Measurements from ENCODE around the gene BAHCC1.

BAHCC1 gene

DNA sequence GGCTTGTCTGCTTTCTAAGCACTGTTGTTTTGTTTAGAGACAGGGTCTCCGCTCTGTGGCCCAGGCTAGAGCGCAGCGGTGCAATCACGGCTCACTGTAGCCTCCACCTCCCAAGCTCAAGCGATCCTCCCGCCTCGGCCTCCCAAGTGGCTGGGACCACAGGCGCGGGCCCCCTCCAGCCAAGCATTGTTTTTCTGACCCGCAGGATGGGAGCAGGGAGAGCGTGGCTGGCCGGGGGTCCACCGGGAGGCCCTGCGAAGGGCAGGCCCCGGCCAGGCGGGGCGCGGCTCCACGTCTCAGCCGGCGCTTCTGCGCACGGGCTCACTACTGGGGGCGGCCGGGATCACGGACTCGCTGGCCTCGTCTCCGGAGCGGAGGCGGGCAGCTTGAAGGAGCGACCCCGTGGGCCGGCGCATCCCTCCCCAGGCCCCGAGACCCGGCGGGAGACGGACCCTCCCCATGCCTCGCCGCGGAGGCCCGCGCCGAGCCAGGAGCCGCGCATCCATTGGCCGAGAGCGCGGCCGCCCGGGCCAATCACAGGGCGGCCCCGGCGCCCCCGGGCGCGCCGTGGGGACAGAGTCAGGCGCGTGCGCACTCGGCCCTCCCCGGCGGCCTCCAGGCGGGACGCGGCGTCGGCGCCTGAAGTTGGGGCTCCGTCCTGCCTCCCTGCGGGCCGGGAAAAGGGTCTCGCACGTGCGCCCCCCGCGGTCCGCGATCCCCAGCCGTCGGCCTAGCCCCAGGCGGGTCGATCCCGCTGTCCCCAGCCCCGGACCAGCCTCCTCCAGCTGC, 92.4 kb downstream of the BAHCC1 start (continued):
- TF ChIP-seq ZNF133 (tag by site-specific recombination; IDR thresholded peaks at IDR 0.05) (no peak), SCRT2 (tag by site-specific recombination; IDR thresholded peaks at IDR 0.05) (peak; percentile 35; the same call in 1 of the 2 replicates), ZBTB1 (tag by site-specific recombination; IDR thresholded peaks at IDR 0.05) (peak; percentile 15; the same call in 1 of the 2 replicates), HOXA7 (CRISPR knock-in tag; IDR thresholded peaks at IDR 0.05; ENCODE audit: borderline replicate concordance) (no peak), ZBTB7A (tag by site-specific recombination; IDR thresholded peaks at IDR 0.05; ENCODE audit: low read depth) (no peak; the same call in 1 of the 2 replicates), ZNF114 (tag by site-specific recombination; IDR thresholded peaks at IDR 0.05) (no peak), ZNF555 (tag by site-specific recombination; conservative IDR thresholded peaks at IDR 0.05) (no peak), ZSCAN5A (tag by site-specific recombination; IDR thresholded peaks at IDR 0.05) (peak; percentile 65; the same call in 1 of the 2 replicates), ZNF626 (tag by site-specific recombination; IDR thresholded peaks at IDR 0.05) (no peak), ZNF600 (tag by site-specific recombination; IDR thresholded peaks at IDR 0.05) (peak; percentile 54; the same call in 1 of the 2 replicates), ZNF692 (tag by site-specific recombination; IDR thresholded peaks at IDR 0.05) (0 out of 2 replicates have a peak, but pooled peaks have one; percentile 69), SP3 (tag by site-specific recombination; IDR thresholded peaks at IDR 0.05) (peak; percentile 6; the same call in 1 of the 2 replicates), SETDB1 (IDR thresholded peaks at IDR 0.05; ENCODE audit: insufficient read length, low read length) (no peak), ZNF138 (tag by site-specific recombination; IDR thresholded peaks at IDR 0.05; ENCODE audit: borderline replicate concordance) (no peak), BCL6B (tag by site-specific recombination; IDR thresholded peaks at IDR 0.05) (no peak), ZSCAN30 (tag by site-specific recombination; IDR thresholded peaks at IDR 0.05) (0 out of 2 replicates have a peak, but pooled peaks have one; percentile 44), ZNF548 (tag by site-specific recombination; IDR thresholded peaks at IDR 0.05) (no peak), ZBTB20 (tag by site-specific recombination; IDR thresholded peaks at IDR 0.05) (peak; percentile 81; the same call in 1 of the 2 replicates), ZBTB17 (tag by site-specific recombination; IDR thresholded peaks at IDR 0.05) (no peak), ZNF621 (tag by site-specific recombination; IDR thresholded peaks at IDR 0.05) (no peak), ZNF2 (tag by site-specific recombination; IDR thresholded peaks at IDR 0.05) (peak; percentile 79), KLF10 (tag by site-specific recombination; IDR thresholded peaks at IDR 0.05) (no peak; the same call in 1 of the 2 replicates), YY1 (tag by site-specific recombination; IDR thresholded peaks at IDR 0.05) (no peak), HOXC10 (CRISPR knock-in tag; IDR thresholded peaks at IDR 0.05) (0 out of 2 replicates have a peak, but pooled peaks have one; percentile 75), IKZF3 (tag by site-specific recombination; IDR thresholded peaks at IDR 0.05) (0 out of 2 replicates have a peak, but pooled peaks have one; percentile 16), ZNF324 (tag by site-specific recombination; IDR thresholded peaks at IDR 0.05) (no peak), ZNF211 (tag by site-specific recombination; IDR thresholded peaks at IDR 0.05; ENCODE audit: low read depth) (no peak), SP2 (tag by site-specific recombination; IDR thresholded peaks at IDR 0.05) (peak; percentile 55), ZFP3 (tag by site-specific recombination; IDR thresholded peaks at IDR 0.05; ENCODE audit: low read depth) (no peak), ZSCAN16 (tag by site-specific recombination; IDR thresholded peaks at IDR 0.05) (no peak)
- TF ChIP-seq, protein P1, sequence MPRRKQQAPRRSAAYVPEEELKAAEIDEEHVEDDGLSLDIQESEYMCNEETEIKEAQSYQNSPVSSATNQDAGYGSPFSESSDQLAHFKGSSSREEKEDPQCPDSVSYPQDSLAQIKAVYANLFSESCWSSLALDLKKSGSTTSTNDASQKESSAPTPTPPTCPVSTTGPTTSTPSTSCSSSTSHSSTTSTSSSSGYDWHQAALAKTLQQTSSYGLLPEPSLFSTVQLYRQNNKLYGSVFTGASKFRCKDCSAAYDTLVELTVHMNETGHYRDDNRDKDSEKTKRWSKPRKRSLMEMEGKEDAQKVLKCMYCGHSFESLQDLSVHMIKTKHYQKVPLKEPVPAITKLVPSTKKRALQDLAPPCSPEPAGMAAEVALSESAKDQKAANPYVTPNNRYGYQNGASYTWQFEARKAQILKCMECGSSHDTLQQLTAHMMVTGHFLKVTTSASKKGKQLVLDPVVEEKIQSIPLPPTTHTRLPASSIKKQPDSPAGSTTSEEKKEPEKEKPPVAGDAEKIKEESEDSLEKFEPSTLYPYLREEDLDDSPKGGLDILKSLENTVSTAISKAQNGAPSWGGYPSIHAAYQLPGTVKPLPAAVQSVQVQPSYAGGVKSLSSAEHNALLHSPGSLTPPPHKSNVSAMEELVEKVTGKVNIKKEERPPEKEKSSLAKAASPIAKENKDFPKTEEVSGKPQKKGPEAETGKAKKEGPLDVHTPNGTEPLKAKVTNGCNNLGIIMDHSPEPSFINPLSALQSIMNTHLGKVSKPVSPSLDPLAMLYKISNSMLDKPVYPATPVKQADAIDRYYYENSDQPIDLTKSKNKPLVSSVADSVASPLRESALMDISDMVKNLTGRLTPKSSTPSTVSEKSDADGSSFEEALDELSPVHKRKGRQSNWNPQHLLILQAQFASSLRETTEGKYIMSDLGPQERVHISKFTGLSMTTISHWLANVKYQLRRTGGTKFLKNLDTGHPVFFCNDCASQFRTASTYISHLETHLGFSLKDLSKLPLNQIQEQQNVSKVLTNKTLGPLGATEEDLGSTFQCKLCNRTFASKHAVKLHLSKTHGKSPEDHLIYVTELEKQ (tag by site-specific recombination; IDR thresholded peaks at IDR 0.05; ENCODE audit: borderline replicate concordance), result no peak
- TF ChIP-seq, protein P2, sequence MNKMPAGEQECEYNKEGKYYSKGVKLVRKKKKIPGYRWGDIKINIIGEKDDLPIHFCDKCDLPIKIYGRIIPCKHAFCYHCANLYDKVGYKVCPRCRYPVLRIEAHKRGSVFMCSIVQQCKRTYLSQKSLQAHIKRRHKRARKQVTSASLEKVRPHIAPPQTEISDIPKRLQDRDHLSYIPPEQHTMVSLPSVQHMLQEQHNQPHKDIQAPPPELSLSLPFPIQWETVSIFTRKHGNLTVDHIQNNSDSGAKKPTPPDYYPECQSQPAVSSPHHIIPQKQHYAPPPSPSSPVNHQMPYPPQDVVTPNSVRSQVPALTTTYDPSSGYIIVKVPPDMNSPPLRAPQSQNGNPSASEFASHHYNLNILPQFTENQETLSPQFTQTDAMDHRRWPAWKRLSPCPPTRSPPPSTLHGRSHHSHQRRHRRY (tag by site-specific recombination; IDR thresholded peaks at IDR 0.05), result no peak

Measured in HEK293 (cell line).